Measurements from ENCODE around the gene ESF1. TPM values are rescaled to one million over a fixed set of nuclear protein-coding genes. Genes with fewer than 3 reads are reported as not detected.

The ESF1 gene
- total RNA-seq, 1 donor = 7.0 TPM

DNA sequence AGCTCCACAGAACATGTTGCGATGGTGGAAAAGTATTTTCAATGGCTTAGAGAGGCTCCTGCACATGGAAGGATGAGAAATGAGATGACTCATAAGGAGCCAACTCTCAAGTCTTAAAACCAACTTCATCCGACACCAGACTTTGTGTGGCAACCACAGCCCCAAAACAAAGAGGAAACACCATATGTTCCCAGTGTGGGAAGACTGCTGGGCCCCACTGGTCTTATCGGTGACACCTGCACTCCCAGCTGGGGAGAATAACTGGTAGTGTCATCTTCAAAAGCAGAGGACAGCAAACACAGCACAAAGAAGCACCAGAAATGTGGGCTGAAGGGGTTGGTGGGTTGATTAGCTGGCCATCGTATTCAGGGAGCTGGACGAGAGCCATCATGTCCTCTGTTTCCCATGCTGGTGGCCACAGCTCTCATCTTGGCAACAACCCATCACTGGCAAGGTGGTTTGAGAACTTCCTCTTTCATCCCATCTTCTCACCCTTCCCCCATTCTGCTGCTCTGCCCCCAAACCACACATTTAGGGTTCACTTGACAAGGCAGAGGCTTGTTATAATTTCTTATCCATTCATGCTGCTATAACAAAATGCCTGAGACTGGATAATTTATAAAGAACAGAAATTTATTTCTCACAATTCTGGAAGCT, 100.0 kb downstream of the ESF1 start:
- peaks cover 7% of the 10 kb centered on the region for H3K4me1 ChIP-seq (ENCODE audit: insufficient read depth, low read length)
- no peak overlapping the region for H3K4me3 ChIP-seq (ENCODE audit: low read length)
- H3K9me3 ChIP-seq (ENCODE audit: low read depth, low read length) = no peaks in the 10 kb centered on the region
- H3K27me3 ChIP-seq (ENCODE audit: insufficient read depth, low read length) = no peaks in the 10 kb centered on the region

DNA sequence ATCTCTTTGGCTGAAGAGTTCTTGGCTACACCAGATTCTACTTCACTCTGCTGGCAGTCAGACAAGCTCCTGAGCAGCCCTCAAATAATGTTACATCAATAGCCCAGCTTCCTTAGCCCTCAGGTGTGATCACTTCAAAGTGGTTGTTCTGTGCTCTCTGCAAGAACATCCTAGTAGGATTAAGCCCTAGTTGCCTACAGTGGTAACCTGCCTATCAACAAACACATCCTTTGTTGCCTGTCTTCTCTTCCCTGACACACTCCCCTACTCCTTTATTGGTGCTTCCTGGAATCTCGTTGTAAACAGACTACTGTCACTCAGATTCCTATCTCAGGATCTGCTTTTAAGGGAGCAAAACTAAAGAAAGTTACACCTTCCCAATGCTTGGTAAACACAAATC, 100.9 kb downstream of the ESF1 start:
- H3K27me3 ChIP-seq (ENCODE audit: insufficient read depth, low read length) = no peaks in the 10 kb centered on the region
- peaks cover 7% of the 10 kb centered on the region for H3K4me1 ChIP-seq (ENCODE audit: insufficient read depth, low read length)
- H3K9me3 ChIP-seq (ENCODE audit: low read depth, low read length) = no peaks in the 10 kb centered on the region
- H3K4me3 ChIP-seq (ENCODE audit: low read length) = no peak overlapping the region

DNA sequence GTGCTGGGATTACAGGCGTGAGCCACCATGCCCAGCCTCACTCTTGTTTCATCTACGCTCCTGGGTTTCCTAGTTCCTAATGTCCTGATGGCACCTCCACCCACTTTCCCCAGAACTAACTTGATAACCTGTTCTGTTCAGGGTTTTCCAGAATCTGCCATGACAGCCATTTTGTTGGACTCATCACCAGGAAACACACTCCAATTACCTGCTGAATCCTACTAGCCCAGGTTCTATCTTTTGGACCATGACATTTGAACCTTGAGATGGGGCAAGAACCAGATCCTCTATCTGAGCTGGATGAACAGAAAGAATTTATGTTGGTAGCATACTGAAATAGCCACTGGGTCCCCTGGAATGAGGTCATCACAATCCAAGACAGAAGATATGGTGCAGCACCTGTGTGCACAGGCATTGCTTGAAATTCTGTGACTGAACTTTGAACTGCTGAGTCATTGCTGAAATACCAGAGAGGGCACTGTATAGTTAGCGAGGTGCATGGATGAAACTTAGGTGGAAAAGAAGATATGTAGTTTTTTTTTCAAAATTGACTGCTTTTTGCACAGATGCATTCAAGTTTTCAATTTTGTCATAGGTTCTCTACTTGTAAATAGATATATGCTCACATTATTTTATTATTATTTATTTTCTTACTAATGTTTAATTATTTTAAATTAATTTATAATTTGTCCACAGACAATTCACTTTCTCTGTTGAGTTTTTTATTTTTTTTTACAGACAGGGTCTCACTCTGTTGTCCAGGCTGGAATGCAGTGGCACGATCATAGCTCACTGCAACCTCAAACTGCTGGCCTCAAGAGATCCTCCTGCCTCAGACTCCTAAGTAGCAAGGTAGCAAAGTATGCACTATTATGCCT, 103.2 kb downstream of the ESF1 start:
- Histone ChIP-seq H3K4me3 (ENCODE audit: low read length) (no peak overlapping the region), H3K4me1 (ENCODE audit: insufficient read depth, low read length) (peaks cover 7% of the 10 kb centered on the region), H3K27me3 (ENCODE audit: insufficient read depth, low read length) (no peaks in the 10 kb centered on the region), H3K9me3 (ENCODE audit: low read depth, low read length) (no peaks in the 10 kb centered on the region)

DNA sequence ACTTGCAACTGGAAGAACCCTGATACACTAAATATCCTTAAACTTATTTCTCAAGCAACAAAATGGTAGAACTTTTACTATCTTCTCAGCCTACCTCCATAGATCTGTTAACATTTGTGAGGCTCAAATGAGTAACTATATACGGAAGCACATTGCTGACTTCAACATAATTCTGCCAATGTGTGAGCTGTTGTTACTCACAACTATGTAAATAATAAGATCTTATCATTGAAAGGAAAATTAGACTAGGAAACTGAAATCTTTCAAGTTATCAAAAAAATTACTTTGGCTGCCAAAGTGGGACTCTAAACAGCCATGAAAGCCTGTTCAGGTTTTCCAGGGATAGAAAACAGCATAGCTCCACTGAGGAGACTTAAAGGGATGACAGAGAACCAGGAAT, 105.8 kb downstream of the ESF1 start:
- Histone ChIP-seq H3K4me3 (ENCODE audit: low read length) (no peak overlapping the region), H3K9me3 (ENCODE audit: low read depth, low read length) (no peaks in the 10 kb centered on the region), H3K4me1 (ENCODE audit: insufficient read depth, low read length) (no peaks in the 10 kb centered on the region), H3K27me3 (ENCODE audit: insufficient read depth, low read length) (no peaks in the 10 kb centered on the region)

- no peaks in the 10 kb centered on the region for H3K9me3 ChIP-seq (ENCODE audit: low read depth, low read length)
- H3K27me3 ChIP-seq (ENCODE audit: insufficient read depth, low read length) = no peaks in the 10 kb centered on the region
- H3K4me1 ChIP-seq (ENCODE audit: insufficient read depth, low read length) = no peaks in the 10 kb centered on the region
- H3K4me3 ChIP-seq (ENCODE audit: low read length) = no peak overlapping the region
Observed at GRCh38 chr20:13677241-13677640, 107.5 kb downstream of the ESF1 start.

DNA sequence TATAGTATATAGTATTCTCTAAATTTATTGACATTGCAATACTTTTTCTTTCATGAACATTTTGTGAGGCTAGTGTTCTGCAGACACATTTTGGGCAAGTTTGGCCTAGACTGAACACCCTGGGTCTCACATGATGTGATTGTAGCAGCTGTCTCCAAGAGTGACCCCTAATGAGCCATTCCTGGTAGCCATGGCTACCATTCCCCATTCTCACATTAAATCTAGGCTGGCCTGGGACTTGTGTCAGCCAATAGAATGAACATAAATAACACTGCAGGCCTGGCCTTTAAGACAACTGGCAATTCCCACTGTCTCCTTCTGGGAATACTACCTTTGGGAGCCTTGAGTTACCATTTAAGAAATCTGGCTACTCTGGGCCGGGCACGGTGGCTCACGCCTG, 108.0 kb downstream of the ESF1 start:
- no peaks in the 10 kb centered on the region for H3K27me3 ChIP-seq (ENCODE audit: insufficient read depth, low read length)
- H3K4me1 ChIP-seq (ENCODE audit: insufficient read depth, low read length) = no peaks in the 10 kb centered on the region
- no peak overlapping the region for H3K4me3 ChIP-seq (ENCODE audit: low read length)
- no peaks in the 10 kb centered on the region for H3K9me3 ChIP-seq (ENCODE audit: low read depth, low read length)

DNA sequence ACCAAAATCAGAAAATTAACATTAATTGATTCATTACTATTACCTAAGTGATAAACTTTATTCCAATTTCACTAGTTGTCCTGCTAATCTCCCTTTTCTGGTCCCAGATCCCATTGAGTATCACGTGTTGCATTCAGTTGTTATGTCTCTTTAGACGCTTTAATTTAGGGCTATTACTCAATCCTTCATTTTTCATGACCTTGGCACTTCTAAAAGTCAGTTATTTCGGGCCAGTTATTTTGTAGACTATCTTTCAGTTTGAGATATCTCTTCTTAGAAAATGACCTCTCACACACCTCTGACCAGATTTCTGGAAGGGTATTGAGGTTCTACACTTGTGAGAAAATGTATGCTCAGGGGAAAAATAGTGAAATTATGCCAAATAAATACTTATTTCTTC, 112.0 kb downstream of the ESF1 start:
- Histone ChIP-seq H3K4me3 (ENCODE audit: low read length) (no peak overlapping the region), H3K27me3 (ENCODE audit: insufficient read depth, low read length) (no peaks in the 10 kb centered on the region), H3K9me3 (ENCODE audit: low read depth, low read length) (no peaks in the 10 kb centered on the region), H3K4me1 (ENCODE audit: insufficient read depth, low read length) (no peaks in the 10 kb centered on the region)

- H3K9me3 ChIP-seq (ENCODE audit: low read depth, low read length) = no peaks in the 10 kb centered on the region
- H3K4me3 ChIP-seq (ENCODE audit: low read length) = no peak overlapping the region
- no peaks in the 10 kb centered on the region for H3K27me3 ChIP-seq (ENCODE audit: insufficient read depth, low read length)
- H3K4me1 ChIP-seq (ENCODE audit: insufficient read depth, low read length) = no peaks in the 10 kb centered on the region
Observed at GRCh38 chr20:13671916-13672378, 112.8 kb downstream of the ESF1 start.

DNA sequence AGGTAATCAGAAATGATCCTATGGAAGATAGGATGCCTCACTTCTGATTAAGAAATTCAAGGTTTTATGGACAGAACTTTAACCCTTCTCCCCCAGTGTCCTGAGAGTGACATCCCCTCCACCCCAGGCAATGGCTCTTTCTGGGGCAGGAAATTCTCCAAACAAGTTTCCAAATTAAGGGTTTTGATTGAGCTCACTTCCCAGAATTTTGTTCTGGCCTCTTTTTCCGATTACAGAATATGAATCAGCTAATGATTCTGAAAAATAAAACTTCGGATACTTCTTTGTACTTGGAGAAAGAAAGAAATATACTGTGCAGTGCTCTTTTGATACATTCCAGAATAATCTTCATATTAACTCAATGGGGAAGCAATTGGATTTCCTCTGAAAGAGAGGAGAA, 113.2 kb downstream of the ESF1 start:
- Histone ChIP-seq H3K27me3 (ENCODE audit: insufficient read depth, low read length) (no peaks in the 10 kb centered on the region), H3K4me3 (ENCODE audit: low read length) (no peak overlapping the region), H3K4me1 (ENCODE audit: insufficient read depth, low read length) (no peaks in the 10 kb centered on the region), H3K9me3 (ENCODE audit: low read depth, low read length) (no peaks in the 10 kb centered on the region)

GRCh38 chr20:13670160-13670559, 114.6 kb downstream of the ESF1 start:
- no peaks in the 10 kb centered on the region for H3K4me1 ChIP-seq (ENCODE audit: insufficient read depth, low read length)
- no peak overlapping the region for H3K4me3 ChIP-seq (ENCODE audit: low read length)
- H3K9me3 ChIP-seq (ENCODE audit: low read depth, low read length) = no peaks in the 10 kb centered on the region
- H3K27me3 ChIP-seq (ENCODE audit: insufficient read depth, low read length) = no peaks in the 10 kb centered on the region

GRCh38 chr20:13665709-13666395, 118.9 kb downstream of the ESF1 start:
- H3K4me3 ChIP-seq (ENCODE audit: low read length) = no peak overlapping the region
- H3K9me3 ChIP-seq (ENCODE audit: low read depth, low read length) = no peaks in the 10 kb centered on the region
- H3K4me1 ChIP-seq (ENCODE audit: insufficient read depth, low read length) = no peaks in the 10 kb centered on the region
- H3K27me3 ChIP-seq (ENCODE audit: insufficient read depth, low read length) = no peaks in the 10 kb centered on the region

Other genes starting within 250 kb of the ESF1 start
- gene TASP1, start 146.0 kb downstream of the ESF1 start, total RNA-seq = 8.6 TPM
- 32.8 TPM for gene NDUFAF5, start 109 bp upstream of the ESF1 start, total RNA-seq
- gene SEL1L2, start 205.7 kb upstream of the ESF1 start, total RNA-seq = not detected
- gene MACROD2, start 210.6 kb upstream of the ESF1 start, total RNA-seq = 1.7 TPM

Data from mononuclear cell (primary cell).